Bronchial epithelial cell (primary cell): ENCODE results near the gene MAP2K7. TPM values are rescaled to one million over a fixed set of nuclear protein-coding genes. Genes with fewer than 3 reads are reported as not detected.
A peak's percentile ranks its signal among the peaks of the same experiment; 100 is the strongest.

Source experiments
- DNase-seq: peaks from one replicate; pipeline ENCODE4 v3.0.0-alpha.2; 2010; ENCODE audit warnings: low read depth
- FAIRE-seq: peaks from 2 replicates; lab custom pipeline; 2011; peaks lifted over from hg19 to GRCh38; lab: Jason Lieb, UNC
- H3K27me3 ChIP-seq: 2 replicates; pipeline ENCODE4 v1.5.1; 2011; ENCODE audit warnings: low read length; ENCODE audit not compliant: control insufficient read depth, insufficient read depth
- H3K36me3 ChIP-seq: 2 replicates; pipeline ENCODE4 v1.5.1; 2011; ENCODE audit warnings: low read length; ENCODE audit not compliant: control insufficient read depth, insufficient read depth
- H3K4me3 ChIP-seq: 2 replicates; pipeline ENCODE4 v1.5.1; 2011; ENCODE audit warnings: mild to moderate bottlenecking, low read depth, low read length, control low read depth
- total RNA-seq: library from RNA; depleted of rRNA; stranded (reverse); fragments of >200 nt; gene quantifications from 2 replicates; pipeline ENCODE4 v1.2.1, GENCODE V29; 2014
- TF ChIP-seq, protein P1 (sequence below): IDR thresholded peaks from 2 replicates; pipeline ENCODE4 v1.5.1; 2011; ENCODE audit warnings: mild to moderate bottlenecking, moderate library complexity, low read length, control low read depth, inconsistent platforms; ENCODE audit not compliant: insufficient read depth, severe bottlenecking

MAP2K7 gene
- total RNA-seq, 1 donor from 2014 or later, result 10.0 TPM

DNA sequence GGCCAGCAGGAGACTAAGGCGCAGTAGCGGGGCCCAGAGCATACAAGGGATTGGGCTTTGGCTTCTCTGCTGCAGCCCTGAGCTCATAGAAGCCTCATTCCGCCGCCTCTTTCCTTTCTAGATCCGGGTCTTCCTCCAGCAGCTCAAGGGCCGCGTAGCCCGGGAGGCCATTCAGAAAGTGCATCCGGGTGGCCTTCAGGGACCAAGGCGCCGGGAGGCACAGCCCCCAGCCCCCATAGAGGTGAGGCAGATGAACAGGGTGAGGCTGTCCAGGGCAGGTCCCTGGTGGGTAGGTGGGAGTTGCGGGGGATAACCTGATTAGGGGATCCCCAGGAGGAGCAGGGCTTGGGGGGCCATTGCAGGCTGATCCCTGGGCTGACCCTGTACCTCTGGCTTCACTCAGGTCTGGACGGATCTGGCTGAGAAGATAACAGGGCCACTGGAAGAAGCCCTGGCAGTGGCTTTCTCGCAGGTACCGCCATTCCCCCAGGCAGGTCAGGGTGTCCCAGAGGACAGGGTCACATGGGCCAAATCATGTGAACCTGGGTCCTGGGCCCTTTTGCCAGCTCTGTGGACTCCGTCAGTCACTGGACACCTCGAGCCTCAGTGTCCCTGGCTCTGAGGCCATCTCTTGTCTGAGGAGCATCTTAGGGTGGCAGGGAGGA lies 17.8 kb downstream of the MAP2K7 start:
- TF ChIP-seq, protein P1, sequence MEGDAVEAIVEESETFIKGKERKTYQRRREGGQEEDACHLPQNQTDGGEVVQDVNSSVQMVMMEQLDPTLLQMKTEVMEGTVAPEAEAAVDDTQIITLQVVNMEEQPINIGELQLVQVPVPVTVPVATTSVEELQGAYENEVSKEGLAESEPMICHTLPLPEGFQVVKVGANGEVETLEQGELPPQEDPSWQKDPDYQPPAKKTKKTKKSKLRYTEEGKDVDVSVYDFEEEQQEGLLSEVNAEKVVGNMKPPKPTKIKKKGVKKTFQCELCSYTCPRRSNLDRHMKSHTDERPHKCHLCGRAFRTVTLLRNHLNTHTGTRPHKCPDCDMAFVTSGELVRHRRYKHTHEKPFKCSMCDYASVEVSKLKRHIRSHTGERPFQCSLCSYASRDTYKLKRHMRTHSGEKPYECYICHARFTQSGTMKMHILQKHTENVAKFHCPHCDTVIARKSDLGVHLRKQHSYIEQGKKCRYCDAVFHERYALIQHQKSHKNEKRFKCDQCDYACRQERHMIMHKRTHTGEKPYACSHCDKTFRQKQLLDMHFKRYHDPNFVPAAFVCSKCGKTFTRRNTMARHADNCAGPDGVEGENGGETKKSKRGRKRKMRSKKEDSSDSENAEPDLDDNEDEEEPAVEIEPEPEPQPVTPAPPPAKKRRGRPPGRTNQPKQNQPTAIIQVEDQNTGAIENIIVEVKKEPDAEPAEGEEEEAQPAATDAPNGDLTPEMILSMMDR, result no peak
- DNase-seq (no peak), FAIRE-seq (no peak)
- Histone ChIP-seq H3K4me3 (peak overlapping the region; percentile 40), H3K27me3 (no peaks in the 10 kb centered on the region), H3K36me3 (peaks cover 6% of the 10 kb centered on the region)

GRCh38 chr19:7921967-7922835 lies 18.5 kb downstream of the MAP2K7 start:
- peaks cover 10% of the 10 kb centered on the region for H3K36me3 ChIP-seq
- no peak overlapping the region for H3K4me3 ChIP-seq
- DNase-seq (no peak), FAIRE-seq (no peak)
- TF ChIP-seq, protein P1, result no peak
- H3K27me3 ChIP-seq, result no peaks in the 10 kb centered on the region

DNA sequence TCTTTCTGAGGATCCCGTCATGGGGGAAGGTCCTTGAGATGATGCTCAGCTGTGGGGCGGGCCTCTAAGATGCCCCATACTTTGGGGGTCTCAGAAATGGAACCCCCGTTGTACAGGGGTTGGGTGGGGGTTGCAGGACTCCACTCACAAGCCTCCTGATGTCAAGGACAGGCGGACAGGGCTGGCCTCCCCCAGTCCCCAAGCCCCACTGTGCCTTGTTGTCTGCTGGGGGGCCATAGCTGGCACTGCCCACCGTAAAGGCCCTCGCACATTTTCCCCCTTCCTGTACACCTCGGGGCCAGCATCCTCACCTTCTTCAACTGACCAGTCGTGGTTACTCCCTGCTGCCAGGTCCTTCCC lies 19.1 kb downstream of the MAP2K7 start:
- H3K4me3 ChIP-seq, result no peak overlapping the region
- H3K36me3 ChIP-seq, result peaks cover 10% of the 10 kb centered on the region
- no peaks in the 10 kb centered on the region for H3K27me3 ChIP-seq
- TF ChIP-seq, protein P1, result no peak
- no peak for DNase-seq
- no peak for FAIRE-seq

DNA sequence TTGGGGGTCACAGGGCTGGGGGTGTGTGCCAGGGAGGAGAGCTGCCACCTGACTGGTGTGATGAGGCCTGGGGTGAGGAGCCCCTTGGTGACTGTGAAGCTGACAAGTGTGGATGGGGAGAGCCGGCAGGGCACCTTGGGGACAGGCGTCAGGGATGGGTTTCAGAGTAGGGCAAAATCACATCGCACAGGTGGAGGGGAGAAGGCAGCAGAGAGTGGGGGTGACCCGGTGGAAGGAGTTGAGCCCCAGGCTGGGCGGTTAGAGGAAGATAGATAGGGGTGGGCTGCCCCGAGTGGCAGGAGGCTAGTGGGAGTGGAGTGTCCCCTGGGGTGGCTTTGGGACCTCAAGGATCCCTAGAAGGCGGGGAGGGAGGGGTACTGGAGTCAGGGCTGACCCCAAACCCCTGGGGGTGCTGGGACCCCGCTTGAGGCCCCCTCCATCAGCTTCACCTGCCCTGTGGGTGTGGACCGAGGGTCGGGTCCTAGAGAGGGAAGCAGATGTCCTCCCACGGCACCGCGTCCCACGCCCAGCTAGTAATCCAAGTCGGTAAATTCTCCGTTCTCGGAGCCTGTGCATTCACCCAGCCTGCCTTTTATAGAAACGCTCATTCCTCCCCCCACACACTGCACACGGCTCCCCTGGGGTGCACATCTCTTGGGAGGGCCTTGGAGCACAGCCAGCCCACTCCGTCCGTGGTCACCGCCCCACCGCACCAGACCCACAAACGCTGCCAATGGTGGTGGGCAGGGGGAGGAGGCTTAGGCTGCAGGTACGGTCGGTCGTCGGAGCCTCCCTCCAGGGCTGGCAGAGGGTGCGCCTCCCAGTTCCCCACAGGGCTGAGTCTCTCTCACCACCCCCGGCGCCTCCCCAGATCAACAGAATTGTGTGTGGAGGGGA lies 19.9 kb downstream of the MAP2K7 start:
- Histone ChIP-seq H3K27me3 (no peaks in the 10 kb centered on the region), H3K36me3 (peaks cover 10% of the 10 kb centered on the region), H3K4me3 (no peak overlapping the region)
- FAIRE-seq, result no peak
- TF ChIP-seq, protein P1, result no peak
- DNase-seq, result no peak

- Histone ChIP-seq H3K27me3 (no peaks in the 10 kb centered on the region), H3K36me3 (peaks cover 10% of the 10 kb centered on the region), H3K4me3 (no peak overlapping the region)
- TF ChIP-seq, protein P1, result no peak
- DNase-seq (no peak), FAIRE-seq (no peak)
Measured at GRCh38 chr19:7924241-7924640, 20.6 kb downstream of the MAP2K7 start.
